Progenitor cell of endocrine pancreas (in vitro differentiated cells): ENCODE data around the gene ZNF8. TPM values are rescaled to one million over a fixed set of nuclear protein-coding genes. Genes with fewer than 3 reads are reported as not detected.
A peak's percentile ranks its signal among the peaks of the same experiment; 100 is the strongest.

Experiments used
- DNase-seq: peaks from one replicate; pipeline ENCODE4 v3.0.0; 2021; ENCODE audit warnings: low spot score; ENCODE audit not compliant: unreplicated experiment
- H3K27ac Mint-ChIP-seq: 2 replicates; pipeline ENCODE4 v1.8.0; 2021; ENCODE audit warnings: mild to moderate bottlenecking, moderate library complexity, mixed read lengths
- H3K27me3 Mint-ChIP-seq: 2 replicates; pipeline ENCODE4 v1.8.0; 2021; ENCODE audit warnings: mixed read lengths
- H3K36me3 Mint-ChIP-seq: 2 replicates; pipeline ENCODE4 v1.8.0; 2022; ENCODE audit warnings: mixed read lengths; ENCODE audit not compliant: insufficient read depth
- H3K4me1 Mint-ChIP-seq: 2 replicates; pipeline ENCODE4 v1.8.0; 2021; ENCODE audit warnings: low read depth, mixed read lengths
- H3K4me3 Mint-ChIP-seq: 2 replicates; pipeline ENCODE4 v1.8.0; 2021; ENCODE audit warnings: low read depth, mild to moderate bottlenecking, moderate library complexity, mixed read lengths
- H3K9me3 Mint-ChIP-seq: 2 replicates; pipeline ENCODE4 v1.8.0; 2021; ENCODE audit warnings: low read depth, mixed read lengths
- total RNA-seq: library from RNA; stranded (reverse); gene quantifications from 2 replicates; pipeline ENCODE4 v1.2.1, GENCODE V29; 2021
- TF ChIP-seq, protein P1 (sequence below): fragments of 200-600 bp; sonication (generic); IDR thresholded peaks from one replicate; pipeline ENCODE4 v1.5.0; 2021; ENCODE audit warnings: antibody characterized with exemption, mild to moderate bottlenecking; ENCODE audit not compliant: unreplicated experiment

Gene ZNF8
- total RNA-seq, 1 donor from 2014 or later = 18.2 TPM

DNA sequence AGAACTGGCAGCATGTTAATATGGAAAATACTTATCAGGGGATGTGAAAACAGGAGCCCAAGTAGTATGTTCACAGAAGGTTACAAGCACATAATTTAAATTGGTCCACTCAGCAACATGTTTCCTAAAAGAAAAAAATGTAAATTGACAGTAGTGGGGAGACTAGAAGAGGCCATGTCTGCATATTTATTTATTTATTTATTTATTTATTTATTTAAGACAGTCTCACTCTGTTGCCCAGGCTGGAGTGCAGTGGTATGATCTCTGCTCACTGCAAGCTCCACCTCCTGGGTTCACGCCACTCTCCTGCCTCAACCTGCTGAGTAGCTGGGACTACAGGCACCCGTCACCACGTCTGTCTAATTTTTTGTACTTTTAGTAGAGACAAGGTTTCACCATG is 13.7 kb upstream of the ZNF8 start:
- peak overlapping the region; percentile 49 for H3K27ac Mint-ChIP-seq

DNA sequence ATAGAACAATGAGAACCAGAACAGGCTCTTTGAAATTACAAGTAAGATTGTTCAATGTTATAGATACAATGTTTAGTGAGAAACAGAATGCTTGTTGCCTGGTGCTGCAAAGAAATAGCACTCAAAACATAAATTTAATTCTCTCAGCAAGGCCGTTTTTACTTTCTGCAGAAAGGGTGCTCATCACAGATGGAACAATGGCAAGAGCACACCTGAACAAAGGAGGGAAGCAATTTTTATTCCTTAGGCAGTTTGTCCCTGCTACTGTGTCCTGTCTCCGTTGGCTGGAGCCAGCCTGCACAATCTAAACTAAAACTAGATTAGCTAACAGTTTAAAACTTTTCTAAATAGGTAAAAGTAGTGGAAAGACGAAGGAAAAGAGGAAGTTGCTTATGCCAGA is 10.4 kb upstream of the ZNF8 start:
- H3K4me3 Mint-ChIP-seq = no peak overlapping the region
- peak overlapping the region; percentile 52 for H3K27ac Mint-ChIP-seq
- no peaks in the 10 kb centered on the region for H3K27me3 Mint-ChIP-seq
- no peaks in the 10 kb centered on the region for H3K4me1 Mint-ChIP-seq
- TF ChIP-seq, protein P1, sequence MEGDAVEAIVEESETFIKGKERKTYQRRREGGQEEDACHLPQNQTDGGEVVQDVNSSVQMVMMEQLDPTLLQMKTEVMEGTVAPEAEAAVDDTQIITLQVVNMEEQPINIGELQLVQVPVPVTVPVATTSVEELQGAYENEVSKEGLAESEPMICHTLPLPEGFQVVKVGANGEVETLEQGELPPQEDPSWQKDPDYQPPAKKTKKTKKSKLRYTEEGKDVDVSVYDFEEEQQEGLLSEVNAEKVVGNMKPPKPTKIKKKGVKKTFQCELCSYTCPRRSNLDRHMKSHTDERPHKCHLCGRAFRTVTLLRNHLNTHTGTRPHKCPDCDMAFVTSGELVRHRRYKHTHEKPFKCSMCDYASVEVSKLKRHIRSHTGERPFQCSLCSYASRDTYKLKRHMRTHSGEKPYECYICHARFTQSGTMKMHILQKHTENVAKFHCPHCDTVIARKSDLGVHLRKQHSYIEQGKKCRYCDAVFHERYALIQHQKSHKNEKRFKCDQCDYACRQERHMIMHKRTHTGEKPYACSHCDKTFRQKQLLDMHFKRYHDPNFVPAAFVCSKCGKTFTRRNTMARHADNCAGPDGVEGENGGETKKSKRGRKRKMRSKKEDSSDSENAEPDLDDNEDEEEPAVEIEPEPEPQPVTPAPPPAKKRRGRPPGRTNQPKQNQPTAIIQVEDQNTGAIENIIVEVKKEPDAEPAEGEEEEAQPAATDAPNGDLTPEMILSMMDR = no peak
- DNase-seq = no peak
- peaks cover 27% of the 10 kb centered on the region for H3K9me3 Mint-ChIP-seq
- peaks cover 68% of the 10 kb centered on the region for H3K36me3 Mint-ChIP-seq

More for the DNA sequence above, 13.7 kb upstream of the ZNF8 start:
- no peak for DNase-seq
- Mint-ChIP-seq H3K4me1 (no peaks in the 10 kb centered on the region), H3K9me3 (peaks cover 39% of the 10 kb centered on the region), H3K36me3 (peaks cover 74% of the 10 kb centered on the region), H3K4me3 (no peak overlapping the region), H3K27me3 (no peaks in the 10 kb centered on the region)
- TF ChIP-seq, protein P1 = no peak

DNA sequence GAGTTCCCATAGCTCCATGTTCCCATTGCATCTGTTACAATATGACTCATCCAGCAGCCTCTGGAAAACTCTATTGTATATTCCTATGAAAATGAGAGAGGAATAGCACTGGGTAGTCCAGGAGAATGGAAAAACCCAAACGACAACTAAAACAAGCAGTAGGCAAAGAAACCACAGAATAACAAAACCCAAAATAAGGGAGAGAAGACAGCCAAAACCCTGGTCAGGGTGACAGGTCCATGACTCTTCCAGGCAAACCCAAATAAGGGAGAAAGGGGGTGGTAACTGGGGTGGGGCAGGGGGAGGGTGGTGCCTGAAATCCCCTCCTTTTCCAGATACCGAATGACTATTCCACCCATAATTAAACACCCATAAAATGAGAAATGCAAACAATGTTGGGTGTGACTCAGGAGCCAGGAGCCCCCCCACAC is 4.0 kb upstream of the ZNF8 start:
- TF ChIP-seq, protein P1 = no peak
- Mint-ChIP-seq H3K36me3 (peaks cover 53% of the 10 kb centered on the region), H3K4me1 (peaks cover 9% of the 10 kb centered on the region), H3K9me3 (peaks cover 22% of the 10 kb centered on the region), H3K4me3 (no peak overlapping the region), H3K27me3 (no peaks in the 10 kb centered on the region), H3K27ac (no peak overlapping the region)
- no peak for DNase-seq

DNA sequence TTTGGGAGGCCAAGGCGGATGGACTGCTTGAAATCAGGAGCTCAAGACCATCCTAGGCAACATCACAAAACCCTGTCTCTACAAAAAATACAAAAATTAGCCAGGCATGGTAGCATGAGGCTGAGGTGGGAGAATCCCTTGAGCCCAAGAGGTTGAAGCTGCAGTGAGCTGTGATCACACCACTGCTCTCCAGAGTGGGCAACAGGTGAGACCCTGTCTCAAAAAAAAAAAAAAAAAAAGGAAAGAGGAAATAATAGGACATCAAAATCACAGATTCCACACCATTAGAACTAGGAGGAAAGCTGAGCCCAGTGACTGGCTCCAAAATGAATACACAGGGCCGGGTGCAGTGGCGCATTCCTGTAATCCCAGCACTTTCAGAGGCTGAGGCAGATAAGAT is 3.2 kb upstream of the ZNF8 start:
- Mint-ChIP-seq H3K4me3 (no peak overlapping the region), H3K36me3 (peaks cover 50% of the 10 kb centered on the region), H3K9me3 (peaks cover 16% of the 10 kb centered on the region), H3K27ac (no peak overlapping the region), H3K4me1 (peaks cover 16% of the 10 kb centered on the region), H3K27me3 (no peaks in the 10 kb centered on the region)
- DNase-seq = no peak
- TF ChIP-seq, protein P1 = no peak

DNA sequence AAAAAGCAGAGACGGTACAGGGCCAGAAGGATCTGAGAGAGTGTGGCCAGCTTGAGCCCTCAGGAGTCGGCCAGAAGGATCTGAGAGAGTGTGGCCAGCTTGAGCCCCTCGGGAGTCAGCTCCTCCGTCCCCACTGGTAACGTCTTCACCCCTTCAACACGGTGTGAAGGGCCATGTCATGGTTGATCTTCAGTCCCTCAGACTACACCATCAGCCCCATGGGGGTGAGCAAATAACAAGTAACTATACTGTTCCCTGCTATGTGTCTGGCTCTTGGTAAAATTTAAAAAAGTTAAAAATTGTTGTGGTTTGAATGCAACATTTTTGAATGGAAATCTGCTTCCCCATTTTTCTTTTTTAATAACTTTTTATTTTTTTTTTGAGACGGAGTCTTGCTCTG is 1.6 kb upstream of the ZNF8 start:
- H3K36me3 Mint-ChIP-seq = peaks cover 35% of the 10 kb centered on the region
- peak overlapping the region; percentile 97 for H3K4me3 Mint-ChIP-seq
- TF ChIP-seq, protein P1 = no peak
- no peaks in the 10 kb centered on the region for H3K27me3 Mint-ChIP-seq
- peaks cover 25% of the 10 kb centered on the region for H3K4me1 Mint-ChIP-seq
- H3K27ac Mint-ChIP-seq = no peak overlapping the region
- peaks cover 4% of the 10 kb centered on the region for H3K9me3 Mint-ChIP-seq
- DNase-seq = no peak
